ENCODE measurements around the gene STAT3. TPM values are rescaled to one million over a fixed set of nuclear protein-coding genes. Genes with fewer than 3 reads are reported as not detected.

STAT3 gene
- total and polyA plus RNA-seq, 2 donors (not counting 3 experiments of a cell fraction or from before 2014, with no cell fraction given): 59.1 to 124 TPM

GRCh38 chr17:42340691-42341127 lies 47.5 kb downstream of the STAT3 start:
- Histone ChIP-seq H3K4me2 (ENCODE audit: insufficient read depth, low read length) (no peak overlapping the region), H3K27ac (ENCODE audit: insufficient read depth, low read depth, low read length) (no peak overlapping the region), H2AFZ (ENCODE audit: low read depth, low read length) (no peak overlapping the region), H3K4me1 (ENCODE audit: control insufficient read depth, extremely low read depth, insufficient read depth, low read length) (peaks cover 23% of the 10 kb centered on the region), H3K4me3 (replicated peaks in 1 of 3; ENCODE audit: insufficient read depth in 1 of 3, low read depth in 1 of 3, low read length in 3 of 3) (no peak overlapping the region), H3K9ac (replicated peaks; ENCODE audit: extremely low read depth, insufficient read depth, low read length) (no peak overlapping the region), H3K36me3 (ENCODE audit: control insufficient read depth in 2 of 2, extremely low read depth in 1 of 2, insufficient read depth in 2 of 2, low read length in 2 of 2) (peaks cover 11 to 22% of the 10 kb centered on the region in 2 experiments), H3K27me3 (ENCODE audit: control insufficient read depth in 2 of 2, insufficient read depth in 2 of 2, low read length in 2 of 2) (no peaks in the 10 kb centered on the region), H4K20me1 (replicated peaks; ENCODE audit: control insufficient read depth, extremely low read depth, insufficient read depth, low read length) (no peaks in the 10 kb centered on the region), H3K9me3 (replicated peaks; ENCODE audit: control insufficient read depth, insufficient read depth, low read length) (no peaks in the 10 kb centered on the region), H3K9me1 (replicated peaks; ENCODE audit: control insufficient read depth, extremely low read depth, insufficient read depth, low read length) (no peaks in the 10 kb centered on the region), H3K79me2 (ENCODE audit: control insufficient read depth, insufficient read depth, low read length) (peaks cover 3% of the 10 kb centered on the region)
- intact Hi-C loops (cut with micrococcal nuclease) (no loop called here), dilution Hi-C loops (cut with MboI; ENCODE audit: extremely low pct_ligation_motif_present, low sequenced_read_pairs) (loop anchor here (25.0 kb wide), 1 partner anchor 172 kb away; no protein-coding TSS in a partner anchor)
- no peak for FAIRE-seq
- no peak for DNase-seq (ENCODE audit: low read depth, low spot score)
- TF ChIP-seq, protein P1, sequence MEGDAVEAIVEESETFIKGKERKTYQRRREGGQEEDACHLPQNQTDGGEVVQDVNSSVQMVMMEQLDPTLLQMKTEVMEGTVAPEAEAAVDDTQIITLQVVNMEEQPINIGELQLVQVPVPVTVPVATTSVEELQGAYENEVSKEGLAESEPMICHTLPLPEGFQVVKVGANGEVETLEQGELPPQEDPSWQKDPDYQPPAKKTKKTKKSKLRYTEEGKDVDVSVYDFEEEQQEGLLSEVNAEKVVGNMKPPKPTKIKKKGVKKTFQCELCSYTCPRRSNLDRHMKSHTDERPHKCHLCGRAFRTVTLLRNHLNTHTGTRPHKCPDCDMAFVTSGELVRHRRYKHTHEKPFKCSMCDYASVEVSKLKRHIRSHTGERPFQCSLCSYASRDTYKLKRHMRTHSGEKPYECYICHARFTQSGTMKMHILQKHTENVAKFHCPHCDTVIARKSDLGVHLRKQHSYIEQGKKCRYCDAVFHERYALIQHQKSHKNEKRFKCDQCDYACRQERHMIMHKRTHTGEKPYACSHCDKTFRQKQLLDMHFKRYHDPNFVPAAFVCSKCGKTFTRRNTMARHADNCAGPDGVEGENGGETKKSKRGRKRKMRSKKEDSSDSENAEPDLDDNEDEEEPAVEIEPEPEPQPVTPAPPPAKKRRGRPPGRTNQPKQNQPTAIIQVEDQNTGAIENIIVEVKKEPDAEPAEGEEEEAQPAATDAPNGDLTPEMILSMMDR (IDR thresholded peaks at IDR 0.05; ENCODE audit: extremely low read depth in 1 of 2, insufficient read depth in 1 of 2, low read depth in 1 of 2, low read length in 2 of 2): no peak
- TF ChIP-seq JUN (IDR thresholded peaks at IDR 0.05; ENCODE audit: borderline replicate concordance, insufficient read depth, insufficient read length, low read depth): no peak
- no peak for TF ChIP-seq POLR2A (IDR thresholded peaks at IDR 0.05; ENCODE audit: low read depth, low read length)
- TF ChIP-seq GATA2 (IDR thresholded peaks at IDR 0.05; ENCODE audit: insufficient read depth, insufficient read length, low read depth, low read length): no peak
- TF ChIP-seq, protein P2, sequence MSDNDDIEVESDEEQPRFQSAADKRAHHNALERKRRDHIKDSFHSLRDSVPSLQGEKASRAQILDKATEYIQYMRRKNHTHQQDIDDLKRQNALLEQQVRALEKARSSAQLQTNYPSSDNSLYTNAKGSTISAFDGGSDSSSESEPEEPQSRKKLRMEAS (IDR thresholded peaks at IDR 0.05; ENCODE audit: insufficient read depth, insufficient read length): no peak
- no peak for TF ChIP-seq POLR2AphosphoS5 (IDR thresholded peaks at IDR 0.05; ENCODE audit: insufficient read depth, low read depth, low read length)
- TF ChIP-seq MYC (IDR thresholded peaks at IDR 0.05; ENCODE audit: low read depth, low read length): no peak
- TF ChIP-seq EZH2 (IDR thresholded peaks at IDR 0.05; ENCODE audit: borderline replicate concordance, low read depth, low read length, severe bottlenecking): no peak
- TF ChIP-seq FOS (IDR thresholded peaks at IDR 0.05; ENCODE audit: borderline replicate concordance, insufficient read depth, low read length): no peak
- CTCF ChIA-PET: interaction anchor here (0.5 to 2.3 kb wide), 9 partner anchors 12 to 187 kb away, joined by 3 to 9 read pairs (median 4); no protein-coding TSS in a partner anchor
- POLR2A ChIA-PET: interaction anchor here (0.6 kb wide), 1 partner anchor 123 kb away, joined by 3 read pairs; no protein-coding TSS in a partner anchor
- BruUV-seq (replicated peaks): no TSS peak
